Activated T-cell treated with anti-CD3 and anti-CD28 coated beads for 1 hour (primary cell): ENCODE measurements around the gene RNU1-3.
"Not testable (repeated sequence)": the region's sequence is repeated elsewhere in the genome, so short reads cannot be mapped to it uniquely, and the experiment has no call there.

Source experiments
- DNase-seq: peaks from one replicate; pipeline ENCODE4 v3.0.0-alpha.2; 2020; ENCODE audit warnings: low read depth

RNU1-3 gene

GRCh38 chr1:16693449-16694307 is 26.9 kb upstream of the RNU1-3 start:
- not testable (repeated sequence) for DNase-seq

DNA sequence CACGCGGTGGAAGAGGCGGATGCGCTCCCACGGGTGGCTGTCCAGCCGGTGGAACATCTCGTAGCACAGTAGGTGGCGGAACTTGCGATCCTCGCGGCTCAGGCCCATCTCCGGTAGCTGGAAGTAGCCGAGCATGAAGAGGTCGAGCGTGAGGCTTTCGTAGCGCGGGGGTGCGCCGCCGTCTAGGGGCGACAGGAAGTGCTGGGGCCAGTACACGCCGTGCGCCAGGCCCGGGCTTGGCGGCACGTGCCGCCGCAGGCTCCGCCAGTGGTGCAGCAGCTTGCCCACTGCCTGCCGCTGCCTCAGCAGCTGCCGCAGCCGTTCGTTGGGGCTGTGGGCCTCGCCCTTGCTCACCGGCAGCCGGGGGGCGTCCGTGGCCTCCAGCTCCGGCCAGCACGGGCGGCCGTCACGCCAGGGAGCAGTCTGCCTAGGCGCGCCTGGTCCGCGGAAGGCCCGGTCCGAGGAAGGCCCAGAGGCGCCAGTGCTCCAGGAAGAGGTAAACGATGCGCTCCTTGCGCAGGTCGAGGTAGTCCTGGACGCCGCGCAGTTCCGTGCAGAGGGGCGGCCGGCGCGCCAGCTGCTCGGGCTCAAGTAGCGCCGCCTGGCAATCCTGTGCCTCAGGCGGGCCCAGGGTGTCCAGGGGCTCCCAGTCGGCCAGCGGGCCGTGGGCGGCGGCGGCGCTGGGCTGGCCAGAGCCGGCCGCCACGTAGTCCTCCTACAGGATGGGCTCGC is 26.1 kb upstream of the RNU1-3 start:
- DNase-seq, result not testable (repeated sequence)

DNA sequence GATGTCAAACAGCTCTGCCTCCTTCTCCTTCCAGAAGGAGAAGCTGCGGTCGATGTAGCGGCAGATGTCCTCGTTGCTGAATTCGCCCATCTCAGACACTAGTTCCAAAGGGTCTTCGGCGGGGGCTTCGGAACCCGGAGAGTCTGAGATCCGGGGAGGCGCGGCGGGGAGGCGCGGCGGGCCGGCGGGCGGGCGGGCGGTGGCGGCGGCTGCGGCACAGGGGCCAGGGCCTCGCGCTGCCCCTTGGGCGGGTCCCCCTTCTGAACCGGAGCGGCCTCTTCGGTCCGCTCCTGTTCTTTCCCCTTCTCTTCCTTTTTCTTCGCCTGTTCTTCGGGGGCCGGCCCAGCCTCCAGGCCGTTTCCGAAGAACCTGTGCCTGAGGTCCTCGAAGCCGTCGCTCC is 25.5 kb upstream of the RNU1-3 start:
- DNase-seq, result not testable (repeated sequence)

DNA sequence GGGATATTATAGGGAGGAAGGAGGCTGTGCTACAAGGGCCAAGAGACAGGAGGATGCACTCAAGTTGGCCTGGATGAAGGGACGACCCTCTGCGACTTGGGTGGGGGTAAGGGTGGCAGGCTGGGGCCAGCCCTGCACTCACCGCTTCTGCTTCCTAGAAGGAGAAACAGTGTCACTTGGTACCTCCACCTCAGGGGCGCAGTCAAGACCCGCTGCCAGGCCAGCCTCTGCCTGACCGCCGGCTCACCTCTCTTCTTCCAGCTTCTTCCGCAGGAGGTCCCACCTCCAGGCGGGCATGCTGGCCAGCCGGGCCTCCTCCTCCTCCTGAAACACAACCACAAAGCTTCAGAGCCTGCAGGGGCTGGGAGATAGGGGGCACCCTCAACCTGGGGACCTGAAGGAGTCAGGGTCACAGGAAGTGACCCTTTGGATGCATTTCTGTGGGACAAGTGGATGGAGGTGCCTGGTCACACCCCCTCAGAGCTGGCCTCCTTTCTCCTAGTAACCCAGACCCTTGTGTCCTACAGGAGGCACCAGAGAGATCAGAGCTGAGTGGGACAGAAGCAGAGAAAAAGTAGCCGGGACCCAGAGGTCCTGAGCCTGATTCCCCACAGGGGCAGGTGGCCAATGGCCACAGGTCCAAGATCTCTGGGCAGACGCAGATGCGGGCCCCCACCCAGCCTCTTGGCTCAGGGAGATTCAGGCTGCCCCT is 24.4 kb upstream of the RNU1-3 start:
- DNase-seq, result not testable (repeated sequence)

- DNase-seq, result not testable (repeated sequence)
These were observed 20.5 kb upstream of the RNU1-3 start for GRCh38 chr1:16687132-16687800.

- DNase-seq, result not testable (repeated sequence)
These were observed 19.0 kb upstream of the RNU1-3 start for GRCh38 chr1:16685445-16686371.

GRCh38 chr1:16684738-16685337 is 18.1 kb upstream of the RNU1-3 start:
- DNase-seq, result not testable (repeated sequence)

- not testable (repeated sequence) for DNase-seq
These were observed 17.4 kb upstream of the RNU1-3 start for GRCh38 chr1:16684152-16684551.

GRCh38 chr1:16682803-16683202 is 16.1 kb upstream of the RNU1-3 start:
- DNase-seq, result not testable (repeated sequence)

GRCh38 chr1:16680366-16680765 is 13.6 kb upstream of the RNU1-3 start:
- DNase-seq, result not testable (repeated sequence)

DNA sequence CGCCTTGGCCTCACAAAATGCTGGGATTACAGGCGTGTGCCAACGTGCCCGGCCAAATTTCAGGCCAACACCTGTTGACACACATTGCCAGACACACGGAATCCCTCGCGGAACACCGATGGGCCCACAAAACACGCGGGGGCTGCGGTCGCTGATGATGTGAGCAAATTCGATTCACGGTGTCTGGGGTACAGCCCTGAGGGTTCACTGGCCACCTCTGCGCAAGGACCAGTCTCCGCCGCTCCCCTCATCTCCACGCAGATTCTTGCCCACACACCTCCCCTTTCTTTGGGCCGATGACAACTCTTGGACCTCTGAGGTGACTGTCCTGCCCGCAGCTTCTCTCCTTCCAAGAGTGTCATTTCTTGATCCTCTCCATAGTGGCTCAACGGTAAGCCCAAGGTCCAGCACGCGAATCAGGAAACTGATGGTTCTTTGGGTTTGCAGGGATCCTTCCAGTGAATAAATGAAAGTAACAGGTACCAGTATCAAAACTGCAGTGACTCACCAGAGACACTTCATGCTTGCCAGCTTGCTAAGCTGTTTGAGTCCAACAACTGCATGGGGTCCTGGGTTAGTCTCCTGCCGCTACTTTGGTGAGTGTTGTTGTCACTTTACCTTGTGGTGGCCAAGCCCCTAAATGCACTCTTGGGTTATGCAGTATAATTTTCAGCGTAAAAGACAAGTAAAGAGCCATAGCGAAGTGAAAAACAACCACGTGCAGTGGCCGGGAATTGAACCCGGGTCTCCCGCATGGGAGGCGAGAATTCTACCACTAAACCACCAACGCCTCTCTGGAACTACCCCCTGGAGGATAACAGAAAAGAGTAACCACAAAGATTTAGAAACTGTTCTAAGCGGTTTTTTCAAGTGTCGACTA is 11.0 kb upstream of the RNU1-3 start:
- no peak for DNase-seq

DNA sequence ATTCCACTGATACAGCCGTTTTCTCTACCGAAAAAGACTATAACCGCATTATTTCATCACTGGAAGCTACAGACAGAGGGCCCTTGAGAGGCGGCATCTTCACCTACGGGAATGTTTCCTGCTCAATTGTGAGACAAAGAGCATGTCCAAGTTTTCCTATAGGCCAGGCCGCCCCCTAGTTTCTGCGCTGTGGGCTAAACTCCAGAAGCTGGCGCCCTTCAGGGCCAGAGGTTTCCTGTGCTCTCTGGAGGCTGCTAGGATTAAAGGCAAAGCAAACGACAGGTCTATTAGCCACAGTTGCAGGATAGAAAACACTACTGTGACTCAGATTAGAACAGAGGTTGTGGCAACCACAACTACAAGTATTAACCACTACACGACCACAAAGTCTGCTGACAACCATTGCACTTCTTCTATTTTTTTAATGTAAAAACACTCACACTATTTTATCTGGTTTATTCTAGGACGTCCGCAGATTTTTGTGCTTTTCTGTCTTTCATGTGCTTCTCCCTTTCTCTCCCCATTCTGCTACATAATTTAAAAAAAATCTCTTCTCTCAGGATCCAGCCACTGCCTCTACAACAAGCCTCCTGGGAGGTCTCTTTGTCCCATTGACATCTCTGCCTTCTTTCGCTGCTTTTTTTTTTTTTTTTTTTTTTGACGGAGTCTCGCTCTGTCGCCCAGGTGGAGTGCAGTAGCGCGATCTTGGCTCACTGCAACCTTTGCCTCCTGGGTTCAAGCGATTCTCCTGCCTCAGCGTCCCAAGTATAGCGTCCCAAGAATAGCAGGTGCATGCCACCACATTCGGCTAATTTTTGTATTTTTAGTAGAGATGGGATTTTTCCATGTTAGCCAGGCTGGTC is 10.1 kb upstream of the RNU1-3 start:
- DNase-seq, result not testable (repeated sequence)

DNA sequence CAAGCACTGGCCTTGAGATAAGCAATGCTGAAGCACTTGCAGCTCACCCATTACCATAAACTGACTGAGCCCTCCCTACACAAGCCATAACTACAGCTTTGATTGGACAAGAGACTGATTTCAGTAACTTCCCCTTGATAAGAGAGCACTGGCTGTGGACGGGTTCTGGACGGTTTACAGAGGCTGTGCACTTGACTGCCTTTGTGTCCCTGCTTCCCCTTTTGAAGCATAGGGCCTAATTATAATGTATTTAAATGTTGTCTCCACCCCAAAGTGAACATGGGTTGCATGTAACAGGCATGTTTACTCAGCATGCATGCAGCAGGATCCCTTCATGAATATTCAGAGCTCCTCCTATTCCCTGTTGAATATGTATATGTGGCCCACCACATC is 8.4 kb upstream of the RNU1-3 start:
- not testable (repeated sequence) for DNase-seq

DNA sequence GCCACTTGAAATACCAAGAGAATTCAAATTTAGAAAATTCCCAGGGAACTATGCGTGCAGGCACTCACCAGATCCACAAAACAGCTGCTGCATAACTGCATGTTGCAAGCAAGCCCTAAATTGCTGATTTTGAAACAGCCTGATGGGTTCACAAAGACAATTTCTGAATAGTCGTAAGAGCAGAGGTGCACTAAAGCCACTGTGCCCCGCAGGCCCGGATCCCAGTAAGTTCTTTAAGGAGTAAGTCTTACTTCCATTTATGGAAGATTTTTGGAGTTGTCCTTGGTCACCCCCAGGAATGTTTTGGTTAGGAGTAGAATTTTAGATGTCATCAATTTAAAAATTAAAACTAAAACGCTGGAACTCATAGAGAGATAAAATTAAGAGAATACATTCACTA is 7.2 kb upstream of the RNU1-3 start:
- DNase-seq, result not testable (repeated sequence)

DNA sequence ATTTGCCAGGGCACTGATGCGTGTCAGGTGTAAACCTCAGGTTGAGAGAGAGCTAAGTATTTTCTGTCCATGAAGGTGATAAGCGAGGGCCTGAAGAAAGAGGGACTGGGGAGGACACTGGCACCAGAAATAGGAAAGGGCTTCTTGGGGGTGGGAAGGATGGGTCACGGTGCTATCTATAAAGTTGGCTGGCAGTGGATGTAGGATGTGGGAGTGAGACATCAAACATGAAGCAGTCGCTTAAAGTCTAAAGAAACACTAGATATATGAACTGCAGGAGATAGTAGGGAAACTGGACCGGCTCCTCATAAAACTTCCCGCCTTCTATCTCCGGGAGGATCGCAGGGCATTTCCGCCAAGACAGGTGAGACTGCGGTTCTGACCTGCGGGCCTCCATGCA is 912 bp downstream of the RNU1-3 start:
- DNase-seq, result not testable (repeated sequence)

DNA sequence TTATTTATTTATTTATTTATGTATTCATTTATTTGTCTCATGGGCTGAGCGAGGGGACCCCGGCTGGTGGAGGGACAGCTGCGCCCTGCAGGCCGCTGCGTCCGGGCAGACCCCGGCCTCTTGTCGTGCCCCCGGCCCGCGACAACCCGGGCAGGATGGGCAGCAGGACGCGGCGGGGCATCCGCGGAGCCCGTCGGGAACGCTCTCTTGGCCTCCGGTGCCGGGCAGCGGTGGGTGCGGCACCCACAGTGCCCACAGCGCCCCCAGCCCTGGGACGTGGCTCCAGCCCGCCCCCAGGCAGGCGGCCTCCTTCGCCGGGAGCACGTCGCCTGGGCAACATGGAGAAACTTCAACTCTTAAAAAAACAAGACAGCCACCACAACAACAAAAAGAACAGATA is 8.5 kb downstream of the RNU1-3 start:
- DNase-seq, result not testable (repeated sequence)

DNA sequence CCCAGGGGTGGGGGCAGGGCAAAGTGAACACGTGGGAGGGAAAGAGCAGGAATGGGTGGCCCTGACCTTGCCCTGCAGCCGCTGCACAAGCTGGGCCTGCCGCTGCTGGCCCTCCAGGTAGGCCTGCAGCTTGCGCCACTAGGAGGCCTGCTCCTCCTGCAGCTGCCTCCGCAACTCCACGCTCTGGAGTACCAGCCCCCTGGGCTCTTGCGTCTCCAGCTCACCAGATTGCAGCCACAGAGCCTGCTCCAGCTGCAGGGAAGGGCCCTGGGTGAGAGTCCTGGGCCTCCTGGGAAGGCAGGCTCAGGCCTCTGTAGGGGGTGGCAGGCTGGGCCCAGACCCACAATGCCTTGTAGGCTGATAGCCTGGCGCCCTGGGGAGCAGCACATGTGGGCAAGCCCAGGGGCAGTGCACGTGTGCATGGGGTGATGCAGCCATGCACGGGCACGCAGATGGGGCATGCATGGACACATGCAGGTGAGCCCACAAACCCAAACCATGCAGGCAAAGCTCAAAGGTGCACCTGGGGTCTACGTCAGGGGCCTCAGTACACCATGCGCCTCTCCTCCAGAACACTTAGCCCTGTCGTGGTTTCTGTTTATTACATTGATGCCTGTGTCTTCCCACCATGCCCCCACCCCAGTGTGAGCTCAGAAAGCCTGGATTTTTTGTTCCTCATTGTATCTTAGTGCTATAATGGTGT is 9.6 kb downstream of the RNU1-3 start:
- not testable (repeated sequence) for DNase-seq

DNA sequence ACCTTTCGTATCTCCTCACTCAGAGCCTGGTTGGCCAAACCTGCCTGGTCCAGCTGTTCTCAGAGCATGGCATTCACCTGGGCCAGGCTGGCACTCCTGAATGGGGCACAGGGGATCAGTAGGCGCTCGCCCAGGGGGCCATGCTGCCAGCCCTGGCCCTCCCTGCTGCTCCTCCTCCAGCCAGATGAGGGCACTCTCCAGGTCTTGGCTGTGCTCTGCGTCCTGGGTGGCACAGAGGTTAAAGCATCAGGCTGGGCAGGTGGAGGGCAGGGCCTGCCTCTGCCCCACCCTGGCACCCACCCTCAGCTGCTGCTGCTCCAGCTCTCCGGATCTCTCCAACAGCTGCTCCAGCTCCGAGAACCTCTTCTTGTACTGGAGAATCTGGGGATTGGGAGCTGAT is 10.2 kb downstream of the RNU1-3 start:
- DNase-seq, result not testable (repeated sequence)
